ENCODE results near the gene TOMT. TPM values are rescaled to one million over a fixed set of nuclear protein-coding genes. Genes with fewer than 3 reads are reported as not detected.
"Not testable (repeated sequence)": the region's sequence is repeated elsewhere in the genome, so short reads cannot be mapped to it uniquely, and the experiment has no call there.

Gene TOMT
- polyA plus RNA-seq, 1 donor from 2014 or later, result not detected

DNA sequence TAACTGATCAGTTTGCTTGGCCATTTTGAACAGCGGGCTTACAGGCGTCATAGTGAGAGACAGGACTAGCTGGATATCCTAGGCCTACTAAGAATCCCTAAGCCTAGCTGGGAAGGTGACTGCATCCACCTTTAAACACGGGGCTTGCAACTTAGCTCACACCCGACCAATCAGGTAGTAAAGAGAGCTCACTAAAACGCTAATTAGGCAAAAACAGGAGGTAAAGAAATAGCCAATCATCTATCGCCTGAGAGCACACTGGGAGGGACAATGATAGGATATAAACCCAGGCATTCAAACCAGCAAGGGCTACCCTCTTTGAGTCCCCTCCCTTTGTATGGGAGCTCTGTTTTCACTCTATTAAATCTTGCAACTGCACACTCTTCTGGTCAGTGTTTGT is 48.1 kb downstream of the TOMT start:
- H3K4me1 Mint-ChIP-seq, H3K27me3 Mint-ChIP-seq, H3K4me3 Mint-ChIP-seq, H3K36me3 Mint-ChIP-seq, H3K27ac Mint-ChIP-seq, H3K9me3 Mint-ChIP-seq: not testable (repeated sequence)

- H3K27ac Mint-ChIP-seq, result no peak overlapping the region
- no peaks in the 10 kb centered on the region for H3K9me3 Mint-ChIP-seq
- no peaks in the 10 kb centered on the region for H3K36me3 Mint-ChIP-seq
- no peak overlapping the region for H3K4me3 Mint-ChIP-seq
- H3K27me3 Mint-ChIP-seq, result no peaks in the 10 kb centered on the region
- no peaks in the 10 kb centered on the region for H3K4me1 Mint-ChIP-seq
Observed at GRCh38 chr11:72154816-72155215, 49.1 kb downstream of the TOMT start.

DNA sequence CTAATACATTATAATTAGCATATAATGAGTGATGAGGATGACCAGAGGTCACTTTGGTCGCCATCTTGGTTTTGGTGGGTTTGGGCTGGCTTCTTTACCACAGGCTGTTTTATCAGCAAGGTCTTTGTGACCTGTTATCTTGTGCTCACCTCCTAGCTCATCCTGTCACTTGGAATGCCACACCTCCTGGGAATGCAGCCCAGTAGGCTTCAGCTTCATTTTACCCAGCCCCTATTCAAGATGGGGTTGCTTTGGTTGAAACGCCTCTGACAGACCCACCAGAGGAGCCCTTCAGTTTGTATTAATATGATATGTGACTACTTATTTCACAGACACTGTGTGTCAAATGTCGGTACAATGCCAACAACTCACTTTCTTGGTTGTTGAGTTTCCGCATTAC is 50.0 kb downstream of the TOMT start:
- Mint-ChIP-seq H3K4me1 (no peaks in the 10 kb centered on the region), H3K36me3 (no peaks in the 10 kb centered on the region), H3K27me3 (peaks cover 4% of the 10 kb centered on the region), H3K4me3 (no peak overlapping the region), H3K27ac (no peak overlapping the region), H3K9me3 (no peaks in the 10 kb centered on the region)

DNA sequence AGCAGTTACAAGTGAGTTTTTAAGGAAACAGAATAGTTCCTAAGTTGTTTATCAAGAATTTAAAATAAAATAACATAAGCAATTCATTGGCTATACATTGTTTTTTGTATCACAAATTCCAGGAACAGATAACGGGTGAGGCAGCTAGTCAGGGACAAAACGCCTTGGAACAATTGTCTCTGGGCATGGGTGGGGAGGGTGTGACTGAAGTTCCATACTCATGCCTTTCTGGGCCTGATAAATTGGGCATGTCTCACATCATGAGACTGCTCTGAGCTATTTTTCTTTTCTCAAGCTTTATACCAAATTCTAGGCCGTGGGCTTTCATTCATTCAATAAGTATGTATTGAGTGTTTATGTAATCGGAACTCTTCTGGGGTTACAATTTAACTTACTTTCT is 51.4 kb downstream of the TOMT start:
- no peak overlapping the region for H3K4me3 Mint-ChIP-seq
- H3K36me3 Mint-ChIP-seq, result peaks cover 2% of the 10 kb centered on the region
- no peaks in the 10 kb centered on the region for H3K4me1 Mint-ChIP-seq
- peaks cover 4% of the 10 kb centered on the region for H3K27me3 Mint-ChIP-seq
- no peaks in the 10 kb centered on the region for H3K9me3 Mint-ChIP-seq
- no peak overlapping the region for H3K27ac Mint-ChIP-seq

Other genes with a start within 250 kb of the TOMT start
- gene DEFB131B, start 227.5 kb upstream of the TOMT start, polyA plus RNA-seq, result not detected
- gene XNDC1N, start 177.3 kb upstream of the TOMT start, polyA plus RNA-seq, result 3.3 TPM
- gene RNF121, start 176.9 kb upstream of the TOMT start, polyA plus RNA-seq, result 13.6 TPM
- 41.5 TPM for gene IL18BP, start 107.0 kb upstream of the TOMT start, polyA plus RNA-seq
- gene NUMA1, start 25.4 kb upstream of the TOMT start, polyA plus RNA-seq, result 66.6 TPM
- gene LRRC51, start 25.1 kb upstream of the TOMT start, polyA plus RNA-seq, result 4.1 TPM
- 111 TPM for gene LAMTOR1, start 2.6 kb upstream of the TOMT start, polyA plus RNA-seq
- gene ANAPC15, start 6.8 kb downstream of the TOMT start, polyA plus RNA-seq, result 68.5 TPM
- gene FOLR3, start 29.8 kb downstream of the TOMT start, polyA plus RNA-seq, result not detected
- not detected for gene FOLR1, start 86.2 kb downstream of the TOMT start, polyA plus RNA-seq
- gene FOLR2, start 110.9 kb downstream of the TOMT start, polyA plus RNA-seq, result 16.1 TPM
- gene INPPL1, start 118.8 kb downstream of the TOMT start, polyA plus RNA-seq, result 11.7 TPM
- not detected for gene PHOX2A, start 138.3 kb downstream of the TOMT start, polyA plus RNA-seq

All from IgD-negative memory B cell (primary cell).